Neutrophil (primary cell): Measurements from ENCODE around the gene CLEC4G.

Experiments
- H3K27ac ChIP-seq: fragments of 200-600 bp; sonication (generic); 2 replicates; pipeline ENCODE4 v1.5.1; 2016; ENCODE audit warnings: mild to moderate bottlenecking, moderate library complexity
- H3K27me3 ChIP-seq: fragments of 200-600 bp; sonication (generic); 2 replicates; pipeline ENCODE4 v1.6.0; 2016; ENCODE audit warnings: mild to moderate bottlenecking
- H3K36me3 ChIP-seq: fragments of 200-600 bp; sonication (generic); 2 replicates; pipeline ENCODE4 v1.5.1; 2017
- H3K4me1 ChIP-seq, 2 experiments: fragments of 200-600 bp in 1 of 2; sonication (generic) in 1 of 2; 1 replicate in 1 of 2; 2 replicates in 1 of 2; pipeline versions ENCODE4 v1.5.1 to v1.6.1; 2013 to 2016; ENCODE audit warnings: low read depth in 1 of 2, low read length in 1 of 2, mild to moderate bottlenecking in 1 of 2, moderate library complexity in 1 of 2; ENCODE audit not compliant: control insufficient read depth in 1 of 2, insufficient read depth in 1 of 2
- H3K4me3 ChIP-seq, 2 experiments: fragments of 200-600 bp in 1 of 2; sonication (generic) in 1 of 2; 1 replicate in 1 of 2; 2 replicates in 1 of 2; pipeline ENCODE4 v1.5.1; 2013 to 2016; ENCODE audit warnings: low read depth in 1 of 2, low read length in 1 of 2, mild to moderate bottlenecking in 1 of 2, moderate library complexity in 1 of 2
- H3K9me3 ChIP-seq: fragments of 200-600 bp; sonication (generic); 2 replicates; pipeline ENCODE4 v1.5.1; 2016
- CTCF ChIP-seq: fragments of 200-600 bp; sonication (generic); IDR thresholded peaks from 2 replicates; pipeline ENCODE4 v1.5.1; 2016; ENCODE audit warnings: antibody characterized with exemption

CLEC4G gene

GRCh38 chr19:7720351-7720750 lies 11.6 kb downstream of the CLEC4G start:
- Histone ChIP-seq H3K4me3 (no peak overlapping the region), H3K27me3 (no peaks in the 10 kb centered on the region), H3K27ac (no peak overlapping the region), H3K9me3 (no peaks in the 10 kb centered on the region), H3K4me1 (peaks cover 6 to 12% of the 10 kb centered on the region in 2 experiments), H3K36me3 (no peaks in the 10 kb centered on the region)
- TF ChIP-seq CTCF, result no peak

- no peak overlapping the region for H3K27ac ChIP-seq
- H3K36me3 ChIP-seq, result no peaks in the 10 kb centered on the region
- H3K4me1 ChIP-seq, result peaks cover 23 to 29% of the 10 kb centered on the region in 2 experiments
- no peak for TF ChIP-seq CTCF
- no peak overlapping the region for H3K4me3 ChIP-seq
- H3K9me3 ChIP-seq, result no peaks in the 10 kb centered on the region
- no peaks in the 10 kb centered on the region for H3K27me3 ChIP-seq
Observed at GRCh38 chr19:7718668-7719067, 13.2 kb downstream of the CLEC4G start.

GRCh38 chr19:7716762-7717161 lies 15.1 kb downstream of the CLEC4G start:
- no peak for TF ChIP-seq CTCF
- H3K9me3 ChIP-seq, result no peaks in the 10 kb centered on the region
- H3K36me3 ChIP-seq, result no peaks in the 10 kb centered on the region
- no peak overlapping the region for H3K4me3 ChIP-seq
- peaks cover 34 to 36% of the 10 kb centered on the region in 2 experiments for H3K4me1 ChIP-seq
- no peaks in the 10 kb centered on the region for H3K27me3 ChIP-seq
- no peak overlapping the region for H3K27ac ChIP-seq

GRCh38 chr19:7715671-7716070 lies 16.2 kb downstream of the CLEC4G start:
- Histone ChIP-seq H3K27ac (peak overlapping the region; percentile 91), H3K9me3 (no peaks in the 10 kb centered on the region), H3K27me3 (no peaks in the 10 kb centered on the region), H3K4me3 (no peak overlapping the region), H3K4me1 (peaks cover 38% of the 10 kb centered on the region in 2 experiments), H3K36me3 (no peaks in the 10 kb centered on the region)
- TF ChIP-seq CTCF, result no peak

- Histone ChIP-seq H3K27ac (peak overlapping the region; percentile 99), H3K36me3 (no peaks in the 10 kb centered on the region), H3K9me3 (no peaks in the 10 kb centered on the region), H3K4me3 (no peak overlapping the region), H3K4me1 (peaks cover 67 to 74% of the 10 kb centered on the region in 2 experiments), H3K27me3 (no peaks in the 10 kb centered on the region)
- TF ChIP-seq CTCF, result no peak
Observed at GRCh38 chr19:7710616-7711015, 21.3 kb downstream of the CLEC4G start.
